Naive B cell (primary cell): ENCODE results near the gene SLC22A5. TPM values are rescaled to one million over a fixed set of nuclear protein-coding genes. Genes with fewer than 3 reads are reported as not detected.

Source experiments
- ATAC-seq, 2 donors: fragments of 150-1000 bp; cut with Tn5 transposase; 2 replicates each; pipeline ENCODE4 v1.10.0; 2021; ENCODE audit warnings: low read depth in 2 of 2, mild to moderate bottlenecking in 2 of 2, moderate library complexity in 2 of 2
- DNase-seq: peaks from one replicate; pipeline ENCODE4 v3.0.0; 2022
- H3K27ac Mint-ChIP-seq, 6 donors: one replicate each; pipeline ENCODE4 v1.8.0; 2020 to 2022; ENCODE audit warnings: mild to moderate bottlenecking in 6 of 6, mixed read lengths in 6 of 6, moderate library complexity in 5 of 6, inconsistent platforms in 2 of 6
- H3K27me3 Mint-ChIP-seq, 3 donors: one replicate each; pipeline ENCODE4 v1.8.0; 2021 to 2022; ENCODE audit warnings: mixed read lengths in 3 of 3, mild to moderate bottlenecking in 1 of 3
- H3K36me3 Mint-ChIP-seq, 2 donors: one replicate each; pipeline ENCODE4 v1.8.0; 2020 to 2022; ENCODE audit warnings: mixed read lengths in 2 of 2, inconsistent platforms in 1 of 2, mild to moderate bottlenecking in 1 of 2
- H3K4me1 Mint-ChIP-seq, 3 donors: one replicate each; pipeline ENCODE4 v1.8.0; 2020 to 2022; ENCODE audit warnings: mixed read lengths in 3 of 3, inconsistent platforms in 1 of 3, mild to moderate bottlenecking in 1 of 3, moderate library complexity in 1 of 3
- H3K4me3 Mint-ChIP-seq, 8 donors: one replicate each; pipeline ENCODE4 v1.8.0; 2020 to 2022; ENCODE audit warnings: mild to moderate bottlenecking in 8 of 8, mixed read lengths in 8 of 8, moderate library complexity in 8 of 8, inconsistent platforms in 2 of 8
- H3K9me3 Mint-ChIP-seq, 7 donors: one replicate each; pipeline ENCODE4 v1.8.0; 2020 to 2022; ENCODE audit warnings: mixed read lengths in 7 of 7, mild to moderate bottlenecking in 5 of 7, inconsistent platforms in 2 of 7, moderate library complexity in 1 of 7
- polyA plus RNA-seq, 6 donors: library from polyadenylated mRNA; unstranded; fragments of 300-500 nt; fragmentation: Illumina TruSeq; gene quantifications; one replicate each; pipeline ENCODE4 v1.2.3, GENCODE V29; 2021; ENCODE audit warnings: low read depth in 6 of 6

Gene SLC22A5
- polyA plus RNA-seq, 6 donors from 2014 or later, result 1.5 to 3.1 (median 1.9) TPM

DNA sequence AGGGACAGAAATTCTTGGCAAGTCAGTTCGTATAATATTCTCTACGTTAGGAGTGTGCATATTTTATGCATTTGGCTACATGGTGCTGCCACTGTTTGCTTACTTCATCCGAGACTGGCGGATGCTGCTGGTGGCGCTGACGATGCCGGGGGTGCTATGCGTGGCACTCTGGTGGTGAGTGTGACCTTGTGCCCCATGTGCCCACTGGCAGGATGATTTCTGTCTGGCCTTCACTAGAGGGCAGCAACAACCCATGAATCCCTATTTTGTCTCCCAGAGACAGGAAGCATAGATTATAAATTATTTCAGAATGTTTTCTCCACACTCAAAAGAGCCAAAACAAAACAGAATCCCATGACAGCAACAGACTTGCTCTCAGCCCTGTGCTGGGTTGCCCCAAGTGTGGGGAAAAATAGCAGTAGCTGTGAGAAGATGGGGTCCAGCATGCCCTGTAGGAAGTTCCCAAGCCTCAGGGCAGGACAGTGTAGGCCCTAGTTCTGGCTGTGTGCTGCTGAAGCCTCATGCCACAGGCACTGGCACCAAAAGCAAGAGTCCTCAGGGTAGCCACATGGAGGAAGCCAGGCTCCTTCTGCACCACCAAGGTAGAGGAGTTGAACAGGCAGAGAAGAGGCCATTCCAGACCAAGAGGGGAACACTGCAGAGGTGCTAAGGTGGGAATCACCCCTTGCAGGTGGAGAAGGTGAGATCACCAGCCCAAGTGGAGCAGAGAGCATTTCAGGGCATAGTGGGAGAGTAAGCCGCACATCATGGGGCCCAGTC, 16.0 kb downstream of the SLC22A5 start:
- H3K9me3 Mint-ChIP-seq, result no peaks in the 10 kb centered on the region
- peaks cover 19 to 23% (median 19%) of the 10 kb centered on the region in 3 donors for H3K4me1 Mint-ChIP-seq
- peak overlapping the region in 1 of 8 donors; percentile 10 for H3K4me3 Mint-ChIP-seq
- peak overlapping the region; percentile 24 to 85 (median 78) for H3K27ac Mint-ChIP-seq
- no peaks in the 10 kb centered on the region for H3K27me3 Mint-ChIP-seq
- ATAC-seq, result peak; percentile 79 to 83
- DNase-seq, result peak; percentile 72
- no peaks in the 10 kb centered on the region for H3K36me3 Mint-ChIP-seq

DNA sequence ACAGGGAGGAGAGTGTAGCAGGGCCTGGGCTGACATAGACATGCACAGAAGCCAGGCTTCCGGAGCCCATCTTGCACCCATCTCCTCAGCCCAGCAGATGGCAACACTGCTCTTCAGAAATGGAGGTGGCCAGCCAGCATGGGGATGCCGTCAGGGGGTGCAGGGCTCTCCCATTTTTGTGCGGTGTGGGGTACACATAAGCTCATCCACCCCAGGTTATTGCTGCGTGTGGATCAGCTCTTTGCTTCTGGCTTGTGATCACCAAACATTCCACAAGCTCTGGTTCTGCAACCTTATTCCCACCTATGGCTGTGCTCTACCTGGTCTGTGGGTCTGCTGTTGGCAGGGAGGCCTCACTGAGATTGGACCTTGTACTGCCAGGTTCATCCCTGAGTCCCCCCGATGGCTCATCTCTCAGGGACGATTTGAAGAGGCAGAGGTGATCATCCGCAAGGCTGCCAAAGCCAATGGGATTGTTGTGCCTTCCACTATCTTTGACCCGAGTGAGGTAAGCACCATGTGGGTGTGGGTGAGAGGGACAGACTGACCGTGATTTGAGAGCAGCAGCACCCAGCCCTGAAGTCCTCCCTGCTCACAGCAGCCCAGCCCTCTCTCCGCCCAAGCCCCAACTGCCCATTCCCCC, 17.3 kb downstream of the SLC22A5 start:
- no peaks in the 10 kb centered on the region for H3K9me3 Mint-ChIP-seq
- DNase-seq (peak; percentile 74), ATAC-seq (peak; percentile 83 to 85)
- no peaks in the 10 kb centered on the region for H3K36me3 Mint-ChIP-seq
- H3K4me1 Mint-ChIP-seq, result peaks cover 19 to 23% (median 19%) of the 10 kb centered on the region in 3 donors
- no peaks in the 10 kb centered on the region for H3K27me3 Mint-ChIP-seq
- H3K27ac Mint-ChIP-seq, result peak overlapping the region in 4 of 6 donors; percentile 27 to 85 (median 55)
- H3K4me3 Mint-ChIP-seq, result peak overlapping the region in 2 of 8 donors; percentile 36 to 42

DNA sequence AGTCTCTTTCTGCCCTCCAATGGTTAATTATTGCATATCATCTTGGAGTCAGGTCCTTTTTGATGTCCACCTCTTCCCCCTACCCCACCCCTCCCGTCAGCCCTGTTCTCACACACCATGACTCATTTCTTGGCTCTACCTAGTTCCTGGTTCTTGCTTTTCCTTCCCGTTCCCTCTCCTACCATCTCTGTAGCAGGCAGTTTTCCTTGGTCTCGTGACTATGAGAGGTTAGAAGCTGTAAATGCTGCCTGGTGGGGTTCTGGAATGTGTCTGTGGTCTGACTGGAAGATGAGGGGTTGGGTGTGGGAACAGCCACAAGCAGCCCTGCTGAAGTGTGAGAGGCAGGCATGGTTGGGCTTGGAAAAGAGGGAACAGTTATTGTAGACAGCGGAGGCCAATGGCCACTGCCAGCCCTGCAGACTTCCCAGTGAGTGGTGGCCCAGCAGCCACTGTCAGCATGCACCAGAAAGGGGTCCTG, 18.2 kb downstream of the SLC22A5 start:
- no peak for DNase-seq
- Mint-ChIP-seq H3K27me3 (no peaks in the 10 kb centered on the region), H3K9me3 (no peaks in the 10 kb centered on the region), H3K27ac (peak overlapping the region in 2 of 6 donors; percentile 78 to 85), H3K36me3 (no peaks in the 10 kb centered on the region), H3K4me1 (peaks cover 19 to 23% (median 19%) of the 10 kb centered on the region in 3 donors), H3K4me3 (no peak overlapping the region)
- ATAC-seq, result no peak

DNA sequence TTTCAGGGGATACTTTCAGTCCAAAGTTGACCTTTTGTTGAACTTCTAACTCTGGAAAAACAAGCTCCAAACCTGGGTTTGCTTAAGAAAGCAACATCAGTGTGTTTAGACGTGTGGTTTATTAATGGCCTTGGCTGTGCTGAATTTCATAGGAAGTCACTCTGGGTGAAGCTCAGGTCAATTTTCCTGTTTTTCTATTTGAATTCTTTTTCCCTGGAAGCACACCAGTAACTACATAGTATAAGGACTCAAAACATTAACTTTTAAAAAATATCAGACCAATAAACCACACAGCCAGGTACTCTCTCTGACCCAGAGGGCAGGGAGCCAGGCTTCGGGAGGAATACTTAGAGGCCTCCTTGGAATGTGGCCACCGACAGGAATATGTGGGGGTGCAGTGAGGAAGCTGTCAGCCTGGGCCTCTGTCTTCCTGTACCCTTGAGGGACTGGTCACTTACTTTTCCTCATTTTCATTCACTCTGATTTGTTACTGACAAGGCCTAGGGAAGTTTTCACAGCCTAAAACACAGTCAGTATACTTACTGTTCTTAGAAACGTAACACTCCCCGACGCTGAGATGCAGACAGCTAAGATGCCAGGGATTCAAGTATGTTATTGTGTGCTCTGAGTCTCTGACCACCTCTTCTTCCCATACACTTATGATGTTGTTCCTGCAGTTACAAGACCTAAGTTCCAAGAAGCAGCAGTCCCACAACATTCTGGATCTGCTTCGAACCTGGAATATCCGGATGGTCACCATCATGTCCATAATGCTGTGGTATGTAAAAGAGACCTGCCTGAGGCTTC, 18.9 kb downstream of the SLC22A5 start:
- peaks cover 19 to 29% (median 19%) of the 10 kb centered on the region in 3 donors for H3K4me1 Mint-ChIP-seq
- no peaks in the 10 kb centered on the region for H3K27me3 Mint-ChIP-seq
- DNase-seq, result no peak
- H3K36me3 Mint-ChIP-seq, result no peaks in the 10 kb centered on the region
- no peak overlapping the region for H3K4me3 Mint-ChIP-seq
- H3K9me3 Mint-ChIP-seq, result no peaks in the 10 kb centered on the region
- peak overlapping the region in 1 of 6 donors; percentile 20 for H3K27ac Mint-ChIP-seq
- no peak for ATAC-seq

DNA sequence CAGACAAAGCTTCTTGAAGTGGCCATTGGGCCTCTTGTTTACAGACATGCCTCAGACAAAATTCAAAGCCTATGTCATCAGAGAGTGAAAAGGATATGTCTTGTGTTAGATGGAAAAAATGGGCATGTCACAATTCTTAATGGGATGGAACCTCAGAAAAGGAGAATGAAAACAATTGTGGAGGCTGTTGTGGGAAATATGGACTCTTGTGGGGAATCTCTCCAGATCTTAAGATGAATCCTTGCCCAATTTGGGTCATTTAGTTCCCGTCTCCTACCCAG, 19.5 kb downstream of the SLC22A5 start:
- DNase-seq (no peak), ATAC-seq (no peak)
- no peaks in the 10 kb centered on the region for H3K9me3 Mint-ChIP-seq
- H3K4me3 Mint-ChIP-seq, result no peak overlapping the region
- H3K27me3 Mint-ChIP-seq, result no peaks in the 10 kb centered on the region
- no peaks in the 10 kb centered on the region for H3K36me3 Mint-ChIP-seq
- peaks cover 19 to 33% (median 19%) of the 10 kb centered on the region in 3 donors for H3K4me1 Mint-ChIP-seq
- H3K27ac Mint-ChIP-seq, result no peak overlapping the region

DNA sequence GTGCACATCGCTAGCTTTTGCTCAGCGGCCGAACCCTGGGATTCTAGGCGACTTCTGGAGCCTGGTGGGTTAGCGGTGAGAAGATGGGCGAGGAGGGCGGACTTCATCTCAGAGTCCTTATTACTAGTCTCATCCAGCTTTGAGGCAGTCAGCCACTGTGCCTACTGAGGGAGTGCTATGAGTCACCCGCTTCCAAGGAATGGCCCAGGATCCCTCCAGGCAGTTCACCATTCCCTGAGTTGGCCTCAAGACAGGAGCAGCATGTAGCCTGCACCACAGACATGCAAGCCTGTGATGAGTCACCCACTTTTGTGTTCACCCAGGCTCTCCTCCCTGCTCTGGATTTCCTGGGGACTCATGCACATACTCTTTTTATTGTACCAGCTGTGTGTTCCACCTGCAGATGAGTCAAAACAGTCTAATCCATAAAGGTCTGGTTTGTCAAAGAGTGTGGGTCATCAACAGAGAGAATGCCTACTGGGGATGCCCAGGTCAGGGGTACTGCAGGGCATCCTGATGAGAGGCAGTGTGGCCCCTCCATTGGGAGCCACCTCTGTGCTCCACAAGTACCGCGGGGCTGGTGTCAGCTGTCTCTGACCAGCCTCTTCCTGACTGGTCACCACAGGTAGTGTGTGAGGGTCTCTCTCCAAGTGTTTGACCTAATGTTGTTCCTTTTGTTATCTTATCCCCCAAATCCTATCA, 20.2 kb downstream of the SLC22A5 start:
- Mint-ChIP-seq H3K4me1 (peaks cover 23 to 40% (median 25%) of the 10 kb centered on the region in 3 donors), H3K27ac (peak overlapping the region in 2 of 6 donors; percentile 5 to 91), H3K4me3 (no peak overlapping the region), H3K36me3 (no peaks in the 10 kb centered on the region), H3K27me3 (no peaks in the 10 kb centered on the region), H3K9me3 (no peaks in the 10 kb centered on the region)
- no peak for ATAC-seq
- no peak for DNase-seq

DNA sequence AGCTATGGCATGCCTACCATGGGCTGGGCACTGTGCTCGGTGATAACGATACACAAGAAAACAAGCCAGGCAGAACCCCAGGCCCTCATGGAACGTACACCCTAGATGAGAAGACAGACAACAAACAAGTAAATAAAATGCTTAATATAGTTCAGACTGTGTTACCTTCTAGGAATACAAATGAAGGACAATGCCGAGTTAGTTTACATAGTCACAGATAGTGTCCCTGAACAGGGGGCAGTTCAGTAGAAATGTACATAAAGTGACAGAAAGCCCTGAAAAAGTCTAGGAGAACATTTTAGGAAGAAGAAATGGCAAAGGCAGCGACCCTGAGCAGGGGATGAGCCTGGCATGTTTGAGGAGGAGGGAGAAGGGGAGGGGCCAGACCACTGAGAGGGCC, 21.7 kb downstream of the SLC22A5 start:
- H3K4me3 Mint-ChIP-seq, result no peak overlapping the region
- H3K27ac Mint-ChIP-seq, result peak overlapping the region in 3 of 6 donors; percentile 4 to 66 (median 50)
- no peaks in the 10 kb centered on the region for H3K9me3 Mint-ChIP-seq
- no peak for DNase-seq
- H3K4me1 Mint-ChIP-seq, result peaks cover 29 to 41% (median 30%) of the 10 kb centered on the region in 3 donors
- ATAC-seq, result no peak
- H3K27me3 Mint-ChIP-seq, result no peaks in the 10 kb centered on the region
- no peaks in the 10 kb centered on the region for H3K36me3 Mint-ChIP-seq

DNA sequence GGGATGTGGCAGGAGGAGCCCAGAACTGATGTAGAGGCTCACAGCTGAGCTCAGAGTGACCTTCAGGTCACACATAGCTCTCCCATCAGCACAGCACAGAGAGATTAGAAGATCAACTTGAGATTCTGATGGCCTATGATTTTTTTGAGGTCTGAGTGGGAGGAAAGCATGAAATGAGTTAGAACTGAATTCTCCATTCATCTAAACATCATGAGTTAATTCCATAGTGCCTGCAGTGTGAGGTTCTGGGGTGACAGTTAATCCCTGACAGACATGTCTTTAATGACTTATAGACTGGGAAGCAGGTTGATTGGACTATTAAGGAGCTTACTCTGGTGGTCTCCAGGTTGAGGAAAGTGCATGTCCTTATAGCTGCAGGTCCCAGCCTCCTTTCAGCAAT, 22.4 kb downstream of the SLC22A5 start:
- no peaks in the 10 kb centered on the region for H3K9me3 Mint-ChIP-seq
- no peak for ATAC-seq
- no peak overlapping the region for H3K4me3 Mint-ChIP-seq
- no peaks in the 10 kb centered on the region for H3K36me3 Mint-ChIP-seq
- H3K27me3 Mint-ChIP-seq, result no peaks in the 10 kb centered on the region
- no peak for DNase-seq
- peaks cover 22 to 40% (median 24%) of the 10 kb centered on the region in 3 donors for H3K4me1 Mint-ChIP-seq
- peak overlapping the region in 3 of 6 donors; percentile 33 to 50 (median 34) for H3K27ac Mint-ChIP-seq

DNA sequence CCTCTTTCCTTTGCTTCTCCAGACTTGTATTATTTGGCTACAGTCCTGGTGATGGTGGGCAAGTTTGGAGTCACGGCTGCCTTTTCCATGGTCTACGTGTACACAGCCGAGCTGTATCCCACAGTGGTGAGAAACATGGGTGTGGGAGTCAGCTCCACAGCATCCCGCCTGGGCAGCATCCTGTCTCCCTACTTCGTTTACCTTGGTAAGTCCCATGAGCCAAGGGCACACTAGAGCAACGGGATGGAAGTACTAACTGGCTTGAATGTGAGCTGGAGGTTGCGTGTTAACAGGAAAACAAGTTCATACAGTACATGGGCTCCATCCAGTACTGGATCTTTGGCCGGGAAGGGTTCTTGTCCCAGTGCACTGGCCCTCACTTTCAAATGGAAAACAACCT, 22.9 kb downstream of the SLC22A5 start:
- peak overlapping the region in 1 of 6 donors; percentile 4 for H3K27ac Mint-ChIP-seq
- H3K9me3 Mint-ChIP-seq, result no peaks in the 10 kb centered on the region
- no peaks in the 10 kb centered on the region for H3K36me3 Mint-ChIP-seq
- DNase-seq (no peak), ATAC-seq (no peak)
- H3K27me3 Mint-ChIP-seq, result no peaks in the 10 kb centered on the region
- no peak overlapping the region for H3K4me3 Mint-ChIP-seq
- peaks cover 17 to 41% (median 20%) of the 10 kb centered on the region in 3 donors for H3K4me1 Mint-ChIP-seq

DNA sequence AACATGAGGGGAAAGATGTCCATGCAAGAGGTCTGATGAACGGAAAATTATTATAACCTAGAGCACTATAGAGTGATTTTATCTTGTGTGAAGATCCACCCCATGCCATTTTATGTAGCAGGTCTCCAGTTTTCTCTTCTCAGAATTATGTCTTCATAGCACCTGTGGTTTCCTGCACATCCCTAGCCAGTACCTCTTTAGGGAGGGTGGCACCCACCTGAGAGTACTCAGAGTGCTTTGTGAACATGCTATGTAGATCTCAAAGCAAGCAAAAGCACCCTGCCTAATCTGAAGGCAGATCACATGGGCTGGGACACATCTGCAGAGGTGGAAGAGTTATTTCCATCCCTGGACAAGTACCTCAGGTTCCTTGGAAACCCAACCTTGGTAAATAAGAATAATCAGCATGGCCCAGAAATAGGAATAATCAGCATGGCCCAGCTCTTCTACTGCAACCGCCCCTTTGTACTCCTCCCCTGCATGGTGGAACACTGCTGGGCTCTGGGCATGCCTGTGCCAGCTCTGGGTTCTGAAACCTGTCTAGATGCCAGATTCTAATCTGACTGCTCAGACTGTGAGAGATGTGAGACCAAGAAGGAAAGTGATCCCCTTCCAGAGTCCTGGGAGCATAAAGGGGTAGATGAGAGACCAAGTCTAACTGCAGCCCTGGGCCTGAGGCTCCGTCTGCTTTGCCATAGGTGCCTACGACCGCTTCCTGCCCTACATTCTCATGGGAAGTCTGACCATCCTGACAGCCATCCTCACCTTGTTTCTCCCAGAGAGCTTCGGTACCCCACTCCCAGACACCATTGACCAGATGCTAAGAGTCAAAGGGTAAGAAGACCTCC, 23.7 kb downstream of the SLC22A5 start:
- H3K9me3 Mint-ChIP-seq, result no peaks in the 10 kb centered on the region
- peaks cover 17 to 48% (median 20%) of the 10 kb centered on the region in 3 donors for H3K4me1 Mint-ChIP-seq
- H3K27ac Mint-ChIP-seq, result peak overlapping the region in 4 of 6 donors; percentile 12 to 90 (median 26)
- peak overlapping the region in 1 of 8 donors; percentile 4 for H3K4me3 Mint-ChIP-seq
- DNase-seq (no peak), ATAC-seq (no peak)
- no peaks in the 10 kb centered on the region for H3K36me3 Mint-ChIP-seq
- no peaks in the 10 kb centered on the region for H3K27me3 Mint-ChIP-seq

DNA sequence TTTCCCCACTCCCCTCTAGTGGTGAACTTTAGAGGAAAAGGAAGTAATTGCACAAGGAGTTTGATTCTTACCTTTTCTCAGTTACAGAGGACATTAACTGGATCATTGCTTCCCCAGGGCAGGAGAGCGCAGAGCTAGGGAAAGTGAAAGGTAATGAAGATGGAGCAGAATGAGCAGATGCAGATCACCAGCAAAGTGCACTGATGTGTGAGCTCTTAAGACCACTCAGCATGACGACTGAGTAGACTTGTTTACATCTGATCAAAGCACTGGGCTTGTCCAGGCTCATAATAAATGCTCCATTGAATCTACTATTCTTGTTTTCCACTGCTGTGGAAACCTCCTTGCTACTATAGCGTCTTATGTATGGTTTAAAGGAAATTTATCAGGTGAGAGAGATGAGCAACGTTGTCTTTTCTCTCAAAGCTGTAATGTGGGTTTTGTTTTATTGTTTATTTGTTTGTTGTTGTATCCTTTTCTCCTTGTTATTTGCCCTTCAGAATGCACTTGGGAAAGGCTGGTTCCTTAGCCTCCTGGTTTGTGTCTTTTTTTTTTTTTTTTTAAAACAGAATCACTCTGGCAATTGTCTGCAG, 25.3 kb downstream of the SLC22A5 start:
- Mint-ChIP-seq H3K4me3 (peak overlapping the region in 6 of 8 donors; percentile 49 to 79 (median 70)), H3K9me3 (no peaks in the 10 kb centered on the region), H3K4me1 (peaks cover 23 to 48% (median 28%) of the 10 kb centered on the region in 3 donors)

DNA sequence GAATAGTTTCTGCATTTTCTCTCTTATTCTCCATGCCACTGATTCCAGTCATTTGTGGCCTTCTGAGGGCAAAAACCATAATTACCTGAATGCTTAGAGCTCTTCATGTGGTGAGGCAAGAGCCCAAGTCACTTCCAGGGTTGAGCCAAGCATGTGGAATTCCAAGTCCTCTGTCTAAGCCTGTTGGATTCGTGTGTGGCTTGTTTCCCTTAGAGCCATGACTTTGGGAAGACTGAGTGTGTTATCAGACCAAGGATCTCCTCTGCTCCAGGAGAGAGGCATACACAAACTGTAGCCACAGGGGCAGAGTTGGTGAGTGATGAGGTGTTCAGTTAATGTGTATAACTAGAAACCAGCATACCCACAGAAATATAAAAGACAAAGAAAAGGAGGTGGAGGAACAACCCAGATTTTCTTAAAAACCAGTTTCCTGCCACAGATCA, 27.1 kb downstream of the SLC22A5 start:
- H3K27ac Mint-ChIP-seq, result peak overlapping the region in 3 of 6 donors; percentile 12 to 58 (median 56)
- DNase-seq, result no peak
- peaks cover 29 to 54% (median 39%) of the 10 kb centered on the region in 3 donors for H3K4me1 Mint-ChIP-seq
- no peak for ATAC-seq
- H3K4me3 Mint-ChIP-seq, result peak overlapping the region in 1 of 8 donors; percentile 68
- peaks cover 0 to 7% of the 10 kb centered on the region in 2 donors for H3K36me3 Mint-ChIP-seq
- no peaks in the 10 kb centered on the region for H3K9me3 Mint-ChIP-seq
- no peaks in the 10 kb centered on the region for H3K27me3 Mint-ChIP-seq

More for the DNA sequence above, 25.3 kb downstream of the SLC22A5 start:
- Mint-ChIP-seq H3K27me3 (no peaks in the 10 kb centered on the region), H3K27ac (peak overlapping the region; percentile 78 to 96 (median 90)), H3K36me3 (peaks cover 0 to 7% of the 10 kb centered on the region in 2 donors)
- peak; percentile 94 to 97 for ATAC-seq
- peak; percentile 21 for DNase-seq
